Measurements from ENCODE around the gene USP17L21. TPM values are rescaled to one million over a fixed set of nuclear protein-coding genes. Genes with fewer than 3 reads are reported as not detected.
"Not testable (repeated sequence)": the region's sequence is repeated elsewhere in the genome, so short reads cannot be mapped to it uniquely, and the experiment has no call there.

Gene USP17L21
- total RNA-seq, result not detected
- polyA plus RNA-seq (2013, experiment 1 of 2), result not detected
- not detected for polyA plus RNA-seq (2013, experiment 2 of 2)
- long read RNA-seq, experiment 1, result 0 reads
- long read RNA-seq, experiment 2, result 0 reads
- long read RNA-seq, experiment 3, result 0 reads
- long read RNA-seq, experiment 4, result 0 reads

DNA sequence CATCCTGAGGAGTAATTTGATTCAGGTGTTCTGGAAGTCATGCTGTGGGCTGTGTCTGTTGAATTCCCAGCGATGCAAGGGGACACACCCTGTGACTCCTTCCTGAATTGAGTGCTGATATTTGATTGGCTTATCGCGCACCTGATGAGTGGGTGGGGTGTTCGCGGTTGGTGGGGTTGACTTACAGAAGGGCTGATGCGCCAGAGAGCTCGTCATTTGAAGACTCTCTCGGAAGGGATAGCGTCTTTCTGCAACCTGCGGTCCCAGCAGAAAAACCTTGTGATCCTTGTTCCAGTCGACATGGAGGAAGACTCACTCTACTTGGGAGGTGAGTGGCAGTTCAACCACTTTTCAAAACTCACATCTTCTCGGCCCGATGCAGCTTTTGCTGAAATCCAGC, at the start of gene USP17L21:
Gene USP17L21, plus strand, starts transcription at position 301 of the 400 bp plus-strand sequence. Its CDS starts 0 bp downstream, at position 301.
- DNase-seq; H3K9me3 ChIP-seq (ENCODE audit: control insufficient read depth, low read length); H3K4me3 ChIP-seq (ENCODE audit: low read length); H3K27ac ChIP-seq (ENCODE audit: low read depth, low read length); H3K27ac Mint-ChIP-seq; H3K36me3 ChIP-seq (ENCODE audit: control insufficient read depth, insufficient read depth, low read length); H3K4me1 Mint-ChIP-seq; H3K36me3 Mint-ChIP-seq (ENCODE audit: low read depth); H3K4me1 ChIP-seq (ENCODE audit: control insufficient read depth, insufficient read depth, low read length); H3K4me3 Mint-ChIP-seq; H3K27me3 Mint-ChIP-seq (ENCODE audit: insufficient read depth); H3K9ac ChIP-seq (ENCODE audit: extremely low read depth, low read length, poor library complexity, severe bottlenecking); H3K9me3 Mint-ChIP-seq; H3K27me3 ChIP-seq (ENCODE audit: control insufficient read depth, insufficient read depth, low read length, poor library complexity, severe bottlenecking): not testable (repeated sequence)
- WGBS, 2 experiments (ENCODE audit: insufficient coverage in 1 of 2, insufficient read length in 1 of 2), result no CpG with 5 or more reads among the region's 13 CpGs

- H3K27me3 Mint-ChIP-seq (ENCODE audit: insufficient read depth); H3K9ac ChIP-seq (ENCODE audit: extremely low read depth, low read length, poor library complexity, severe bottlenecking); H3K4me3 ChIP-seq (ENCODE audit: low read length); H3K4me1 ChIP-seq (ENCODE audit: control insufficient read depth, insufficient read depth, low read length); H3K9me3 Mint-ChIP-seq; H3K4me1 Mint-ChIP-seq; H3K36me3 Mint-ChIP-seq (ENCODE audit: low read depth); H3K27ac Mint-ChIP-seq; DNase-seq; H3K27me3 ChIP-seq (ENCODE audit: control insufficient read depth, insufficient read depth, low read length, poor library complexity, severe bottlenecking); H3K9me3 ChIP-seq (ENCODE audit: control insufficient read depth, low read length); H3K27ac ChIP-seq (ENCODE audit: low read depth, low read length); H3K4me3 Mint-ChIP-seq; H3K36me3 ChIP-seq (ENCODE audit: control insufficient read depth, insufficient read depth, low read length): not testable (repeated sequence)
- WGBS, 2 experiments (ENCODE audit: insufficient coverage in 1 of 2, insufficient read length in 1 of 2), result 92 to 100% methylated on average over 2 to 5 of the region's 14 CpGs
Observed at GRCh38 chr4:9214701-9215100, 48.0 kb upstream of the USP17L21 start.

- not testable (repeated sequence) for H3K36me3 Mint-ChIP-seq (ENCODE audit: low read depth); H3K36me3 ChIP-seq (ENCODE audit: control insufficient read depth, insufficient read depth, low read length); H3K9ac ChIP-seq (ENCODE audit: extremely low read depth, low read length, poor library complexity, severe bottlenecking); H3K4me1 Mint-ChIP-seq; H3K27me3 Mint-ChIP-seq (ENCODE audit: insufficient read depth); H3K27ac ChIP-seq (ENCODE audit: low read depth, low read length); H3K4me3 Mint-ChIP-seq; DNase-seq; H3K27ac Mint-ChIP-seq; H3K27me3 ChIP-seq (ENCODE audit: control insufficient read depth, insufficient read depth, low read length, poor library complexity, severe bottlenecking); H3K4me3 ChIP-seq (ENCODE audit: low read length); H3K9me3 Mint-ChIP-seq; H3K4me1 ChIP-seq (ENCODE audit: control insufficient read depth, insufficient read depth, low read length); H3K9me3 ChIP-seq (ENCODE audit: control insufficient read depth, low read length)
- no CpG with 5 or more reads among the region's 14 CpGs for WGBS, 2 experiments (ENCODE audit: insufficient coverage in 1 of 2, insufficient read length in 1 of 2)
Observed at GRCh38 chr4:9215105-9215504, 47.6 kb upstream of the USP17L21 start, which contains the start of gene USP17L11. TSS of gene USP17L11 (plus strand) at chr4:9215405. CDS start at chr4:9215405, 0 bp downstream.

GRCh38 chr4:9219852-9220251, 42.8 kb upstream of the USP17L21 start, which contains the start of gene USP17L12:
TSS of gene USP17L12 (plus strand) at chr4:9220152. CDS start at chr4:9220152, 0 bp downstream.
- DNase-seq; H3K9me3 ChIP-seq (ENCODE audit: control insufficient read depth, low read length); H3K4me3 ChIP-seq (ENCODE audit: low read length); H3K36me3 Mint-ChIP-seq (ENCODE audit: low read depth); H3K27ac Mint-ChIP-seq; H3K9me3 Mint-ChIP-seq; H3K27me3 Mint-ChIP-seq (ENCODE audit: insufficient read depth); H3K9ac ChIP-seq (ENCODE audit: extremely low read depth, low read length, poor library complexity, severe bottlenecking); H3K27me3 ChIP-seq (ENCODE audit: control insufficient read depth, insufficient read depth, low read length, poor library complexity, severe bottlenecking); H3K4me1 Mint-ChIP-seq; H3K4me1 ChIP-seq (ENCODE audit: control insufficient read depth, insufficient read depth, low read length); H3K36me3 ChIP-seq (ENCODE audit: control insufficient read depth, insufficient read depth, low read length); H3K27ac ChIP-seq (ENCODE audit: low read depth, low read length); H3K4me3 Mint-ChIP-seq: not testable (repeated sequence)
- WGBS, 2 experiments (ENCODE audit: insufficient coverage in 1 of 2, insufficient read length in 1 of 2), result no CpG with 5 or more reads among the region's 13 CpGs

GRCh38 chr4:9224596-9224995, 38.1 kb upstream of the USP17L21 start, which contains the start of gene USP17L13:
TSS of gene USP17L13 (plus strand) at chr4:9224896. CDS start at chr4:9224896, 0 bp downstream.
- not testable (repeated sequence) for H3K27me3 ChIP-seq (ENCODE audit: control insufficient read depth, insufficient read depth, low read length, poor library complexity, severe bottlenecking); H3K27ac ChIP-seq (ENCODE audit: low read depth, low read length); H3K36me3 Mint-ChIP-seq (ENCODE audit: low read depth); H3K27me3 Mint-ChIP-seq (ENCODE audit: insufficient read depth); H3K36me3 ChIP-seq (ENCODE audit: control insufficient read depth, insufficient read depth, low read length); H3K9me3 ChIP-seq (ENCODE audit: control insufficient read depth, low read length); DNase-seq; H3K4me1 Mint-ChIP-seq; H3K9ac ChIP-seq (ENCODE audit: extremely low read depth, low read length, poor library complexity, severe bottlenecking); H3K9me3 Mint-ChIP-seq; H3K27ac Mint-ChIP-seq; H3K4me3 Mint-ChIP-seq; H3K4me1 ChIP-seq (ENCODE audit: control insufficient read depth, insufficient read depth, low read length); H3K4me3 ChIP-seq (ENCODE audit: low read length)
- no CpG with 5 or more reads among the region's 14 CpGs for WGBS, 2 experiments (ENCODE audit: insufficient coverage in 1 of 2, insufficient read length in 1 of 2)

- not testable (repeated sequence) for H3K4me3 ChIP-seq (ENCODE audit: low read length); H3K36me3 Mint-ChIP-seq (ENCODE audit: low read depth); H3K9ac ChIP-seq (ENCODE audit: extremely low read depth, low read length, poor library complexity, severe bottlenecking); H3K27ac Mint-ChIP-seq; H3K4me1 ChIP-seq (ENCODE audit: control insufficient read depth, insufficient read depth, low read length); H3K9me3 Mint-ChIP-seq; H3K9me3 ChIP-seq (ENCODE audit: control insufficient read depth, low read length); H3K27me3 Mint-ChIP-seq (ENCODE audit: insufficient read depth); H3K27me3 ChIP-seq (ENCODE audit: control insufficient read depth, insufficient read depth, low read length, poor library complexity, severe bottlenecking); DNase-seq; H3K27ac ChIP-seq (ENCODE audit: low read depth, low read length); H3K4me1 Mint-ChIP-seq; H3K4me3 Mint-ChIP-seq; H3K36me3 ChIP-seq (ENCODE audit: control insufficient read depth, insufficient read depth, low read length)
- WGBS, 2 experiments (ENCODE audit: insufficient coverage in 1 of 2, insufficient read length in 1 of 2), result 66% methylated on average over 6 of the region's 8 CpGs; no CpG with 5 or more reads in 1 of the 2 experiments
Observed at GRCh38 chr4:9230249-9230648, 32.4 kb upstream of the USP17L21 start.

GRCh38 chr4:9234085-9234484, 28.6 kb upstream of the USP17L21 start, which contains the start of gene USP17L15:
TSS of gene USP17L15 (plus strand) at chr4:9234385. CDS start at chr4:9234385, 0 bp downstream.
- not testable (repeated sequence) for H3K36me3 Mint-ChIP-seq (ENCODE audit: low read depth); H3K27me3 Mint-ChIP-seq (ENCODE audit: insufficient read depth); H3K27me3 ChIP-seq (ENCODE audit: control insufficient read depth, insufficient read depth, low read length, poor library complexity, severe bottlenecking); H3K9ac ChIP-seq (ENCODE audit: extremely low read depth, low read length, poor library complexity, severe bottlenecking); H3K36me3 ChIP-seq (ENCODE audit: control insufficient read depth, insufficient read depth, low read length); H3K9me3 ChIP-seq (ENCODE audit: control insufficient read depth, low read length); H3K27ac Mint-ChIP-seq; H3K4me1 ChIP-seq (ENCODE audit: control insufficient read depth, insufficient read depth, low read length); H3K9me3 Mint-ChIP-seq; H3K27ac ChIP-seq (ENCODE audit: low read depth, low read length); H3K4me3 Mint-ChIP-seq; H3K4me1 Mint-ChIP-seq; DNase-seq; H3K4me3 ChIP-seq (ENCODE audit: low read length)
- no CpG with 5 or more reads among the region's 15 CpGs for WGBS, 2 experiments (ENCODE audit: insufficient coverage in 1 of 2, insufficient read length in 1 of 2)
